GM10847 (cell line): ENCODE results near the gene THOC5.

ENCODE experiments used
- POLR2A ChIP-seq: IDR thresholded peaks from 2 replicates; pipeline ENCODE4 v1.6.1; 2011; ENCODE audit not compliant: insufficient read length; ENCODE audit errors: extremely low read depth

The THOC5 gene

DNA sequence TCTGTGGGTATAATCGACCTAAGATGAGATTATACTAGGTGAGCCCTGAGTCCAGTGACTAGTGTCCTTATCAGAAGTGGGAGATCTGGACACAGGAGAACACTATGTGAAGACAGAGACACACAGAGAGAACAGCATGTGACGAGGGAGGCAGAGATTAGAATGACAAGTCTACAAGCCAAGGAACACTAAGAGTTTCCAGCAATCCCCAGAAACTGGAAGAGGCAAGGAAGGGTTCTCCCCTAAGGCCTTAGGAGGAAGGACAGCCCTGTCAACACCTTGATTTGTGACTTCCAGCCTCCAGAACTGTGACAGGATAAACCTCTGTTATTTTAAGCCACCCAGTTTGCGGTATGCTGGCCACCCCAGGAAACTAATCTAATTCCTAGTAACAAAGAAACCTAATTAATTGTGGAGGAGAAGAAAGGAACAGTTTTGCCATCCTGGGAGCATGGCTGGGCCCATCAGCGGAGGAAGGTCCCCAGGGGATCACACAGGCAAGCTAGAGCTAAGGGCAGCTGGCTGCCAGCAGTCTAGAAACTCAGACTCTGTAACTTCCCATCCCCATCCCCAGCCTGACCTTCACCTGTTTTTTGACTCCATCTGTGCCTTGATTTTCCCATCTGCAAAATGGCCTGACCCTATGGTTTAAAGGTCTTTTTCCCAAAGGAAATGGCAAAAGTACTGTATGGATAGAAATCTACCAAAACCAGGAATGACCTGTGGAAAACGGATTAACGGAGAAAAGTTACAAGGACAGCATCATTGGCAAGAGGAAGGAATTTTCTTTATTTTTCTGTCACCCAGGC, 10.3 kb upstream of the THOC5 start:
- no peak for TF ChIP-seq POLR2A

GRCh38 chr22:29559853-29560252, 6.3 kb upstream of the THOC5 start:
- TF ChIP-seq POLR2A = no peak

DNA sequence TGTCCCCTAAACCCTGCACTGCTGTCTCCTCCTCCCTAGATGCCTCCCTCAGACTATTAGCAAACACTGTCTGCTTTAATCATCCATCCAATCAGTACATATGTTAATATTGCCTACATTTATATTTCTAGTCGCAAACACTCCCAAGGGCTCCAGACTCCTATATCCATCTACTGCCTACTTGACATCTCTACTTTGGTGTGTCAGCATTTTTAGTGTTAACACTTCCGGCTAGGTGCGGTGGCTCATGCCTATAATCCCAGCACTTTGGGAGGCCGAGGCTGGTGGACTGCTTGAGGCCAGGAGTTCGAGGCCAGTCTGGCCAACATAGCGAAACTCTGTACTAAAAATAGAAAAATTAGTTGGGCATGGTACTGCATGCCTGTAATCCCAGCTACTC, 5.5 kb upstream of the THOC5 start:
- TF ChIP-seq POLR2A = no peak

GRCh38 chr22:29555065-29555644, 1.6 kb upstream of the THOC5 start:
- no peak for TF ChIP-seq POLR2A

- no peak for TF ChIP-seq POLR2A
Measured at GRCh38 chr22:29550005-29550404, 3.6 kb downstream of the THOC5 start.

- no peak for TF ChIP-seq POLR2A
Measured at GRCh38 chr22:29541845-29542244, 11.7 kb downstream of the THOC5 start.

GRCh38 chr22:29539105-29539504, 14.5 kb downstream of the THOC5 start:
- TF ChIP-seq POLR2A = no peak

DNA sequence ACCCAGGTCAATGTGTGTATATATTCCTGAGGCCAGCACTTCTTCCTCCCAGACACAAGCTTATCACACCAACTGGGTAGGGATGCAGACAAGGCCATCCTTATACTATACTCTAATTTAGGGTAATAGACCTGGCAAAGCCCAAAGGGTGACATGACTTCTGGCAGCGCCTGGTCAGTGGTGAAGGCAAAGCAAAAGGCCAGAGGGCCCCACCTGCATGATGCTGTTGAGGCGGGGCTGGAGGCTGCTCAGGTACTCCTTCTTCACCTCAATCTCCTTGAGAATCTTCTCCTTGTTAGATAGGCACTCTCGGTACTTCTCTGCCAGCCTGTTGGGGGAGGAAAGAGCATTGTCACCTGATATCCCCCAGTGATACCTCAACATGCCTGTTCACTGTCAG, 17.1 kb downstream of the THOC5 start:
- no peak for TF ChIP-seq POLR2A

- TF ChIP-seq POLR2A = no peak
Measured at GRCh38 chr22:29531419-29531818, 22.1 kb downstream of the THOC5 start.

- TF ChIP-seq POLR2A = no peak
Measured at GRCh38 chr22:29530716-29531115, 22.8 kb downstream of the THOC5 start.

DNA sequence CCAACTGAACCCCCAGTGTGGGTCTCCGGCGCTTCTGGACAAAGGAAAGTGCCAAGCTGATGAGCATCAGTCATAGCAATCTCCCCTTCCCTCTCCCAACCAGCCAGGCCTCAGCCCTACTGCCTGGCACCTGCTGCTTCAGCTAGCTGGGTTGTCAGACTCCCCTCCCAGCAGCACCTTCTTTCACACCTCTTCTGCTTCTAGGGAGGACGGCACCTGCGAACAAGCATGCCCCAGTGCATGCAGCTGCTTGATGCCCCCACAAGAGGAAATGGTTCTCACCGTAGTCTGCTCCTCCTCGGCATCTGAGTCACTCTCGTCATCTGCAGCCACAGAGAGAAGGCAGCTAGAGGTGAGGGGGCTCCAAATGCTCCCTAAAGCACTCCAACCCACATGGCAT, 25.4 kb downstream of the THOC5 start:
- TF ChIP-seq POLR2A = no peak

- TF ChIP-seq POLR2A = no peak
Measured at GRCh38 chr22:29524442-29525191, 28.9 kb downstream of the THOC5 start.

DNA sequence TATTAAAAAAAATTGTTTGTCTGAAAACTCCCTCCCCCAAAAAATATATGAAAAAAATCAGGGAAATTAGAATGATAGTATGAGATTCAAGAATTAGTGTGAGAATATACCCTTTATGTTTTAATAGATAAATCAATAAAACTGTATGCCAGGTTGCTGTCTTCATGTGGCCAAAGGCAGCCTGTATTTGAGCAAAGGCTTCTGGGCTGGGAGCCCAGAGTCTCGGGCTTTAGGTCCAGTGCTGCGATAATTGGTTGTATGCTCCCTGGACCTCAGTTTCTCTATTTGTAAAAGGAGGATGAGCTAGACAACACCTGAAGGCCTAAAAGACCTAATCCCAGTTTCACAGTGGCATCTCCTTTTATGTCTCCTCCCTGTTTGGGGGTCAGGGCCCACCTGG, 29.8 kb downstream of the THOC5 start:
- no peak for TF ChIP-seq POLR2A

DNA sequence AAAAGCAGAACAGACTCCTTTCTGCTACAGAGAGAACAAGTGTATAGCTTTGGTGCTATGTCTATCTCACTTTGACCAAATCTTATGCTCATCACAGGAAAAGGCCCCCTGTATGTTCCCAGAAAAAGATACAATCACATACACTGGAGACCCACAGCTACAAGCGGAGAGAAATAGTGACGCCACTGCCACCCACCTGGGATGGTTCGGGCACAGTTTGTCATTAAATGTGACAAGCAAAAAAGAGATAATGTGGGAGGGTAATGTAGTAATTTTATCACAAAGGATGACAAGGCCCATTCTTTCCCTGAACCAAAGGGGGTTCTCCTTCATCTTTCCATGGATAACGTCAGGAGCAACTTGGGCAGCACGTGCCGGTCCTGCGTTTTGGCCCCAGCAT, 32.0 kb downstream of the THOC5 start:
- TF ChIP-seq POLR2A = no peak

GRCh38 chr22:29520851-29521250, 32.7 kb downstream of the THOC5 start:
- no peak for TF ChIP-seq POLR2A

- no peak for TF ChIP-seq POLR2A
Measured at GRCh38 chr22:29519996-29520395, 33.6 kb downstream of the THOC5 start.

DNA sequence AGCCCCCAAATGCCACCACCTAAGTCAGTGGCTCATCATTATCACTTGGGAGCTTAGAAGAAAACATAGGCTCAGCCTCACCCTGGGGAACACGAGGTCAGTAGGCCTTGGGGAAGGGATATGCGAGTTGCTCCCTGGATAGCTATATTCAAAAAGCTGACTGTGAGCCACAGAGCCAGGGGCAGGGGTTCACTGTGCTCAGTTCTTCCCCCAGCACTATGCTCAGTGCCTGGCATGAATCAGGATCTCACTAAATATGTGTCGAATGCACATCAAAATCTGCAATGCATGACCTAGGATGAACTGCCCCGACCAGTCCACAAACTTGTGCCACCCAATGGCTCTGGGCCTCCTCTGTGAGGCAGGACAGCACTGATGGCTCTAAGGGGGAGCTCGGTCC, 35.1 kb downstream of the THOC5 start:
- no peak for TF ChIP-seq POLR2A
